ENCODE data around the gene FMO5.

The FMO5 gene

DNA sequence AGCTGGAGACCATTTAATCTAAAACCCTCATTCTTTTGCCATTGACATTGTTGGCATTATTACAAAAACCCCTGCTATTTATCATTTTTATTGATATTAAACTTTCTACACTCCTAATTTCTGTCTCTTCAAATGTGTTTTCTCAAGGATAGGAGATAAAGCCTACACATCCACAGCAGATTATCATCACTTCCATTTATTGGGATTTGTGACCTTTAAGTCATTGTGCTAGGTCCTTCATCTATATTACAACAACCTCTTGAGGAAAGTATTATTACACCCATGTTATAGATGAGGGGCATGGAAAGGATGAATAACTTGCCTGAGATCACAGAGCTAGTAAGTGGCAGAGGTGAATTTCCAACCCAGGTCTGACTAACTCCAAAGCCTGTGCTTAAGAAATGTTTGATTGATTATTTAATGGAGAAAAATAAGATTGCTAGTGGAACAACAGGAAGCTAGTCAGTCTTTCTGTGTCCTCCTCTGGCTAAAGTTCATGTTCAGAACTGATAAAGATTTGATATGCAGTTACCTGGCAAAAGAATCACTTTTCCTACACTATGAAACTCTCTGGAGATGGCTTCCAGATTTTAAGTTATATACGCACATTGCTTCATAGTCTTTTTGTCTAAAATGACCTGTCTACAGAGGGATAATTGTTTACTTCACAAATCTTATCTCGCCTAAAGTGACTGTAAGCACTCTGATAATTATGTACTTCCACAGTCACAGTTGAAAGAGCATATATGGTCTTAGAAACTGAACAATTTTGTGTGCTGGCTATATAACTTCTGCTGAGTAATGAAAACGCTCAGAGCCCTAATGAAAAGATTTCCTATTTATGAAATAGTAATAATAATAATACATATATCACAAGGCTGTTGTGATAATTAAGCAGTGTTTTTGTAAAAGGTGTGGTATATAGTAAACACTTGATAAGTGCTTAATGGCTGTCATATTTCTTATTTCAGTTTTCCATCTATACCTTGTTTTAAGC lies 15.0 kb downstream of the FMO5 start:
- TF ChIP-seq, protein P1, sequence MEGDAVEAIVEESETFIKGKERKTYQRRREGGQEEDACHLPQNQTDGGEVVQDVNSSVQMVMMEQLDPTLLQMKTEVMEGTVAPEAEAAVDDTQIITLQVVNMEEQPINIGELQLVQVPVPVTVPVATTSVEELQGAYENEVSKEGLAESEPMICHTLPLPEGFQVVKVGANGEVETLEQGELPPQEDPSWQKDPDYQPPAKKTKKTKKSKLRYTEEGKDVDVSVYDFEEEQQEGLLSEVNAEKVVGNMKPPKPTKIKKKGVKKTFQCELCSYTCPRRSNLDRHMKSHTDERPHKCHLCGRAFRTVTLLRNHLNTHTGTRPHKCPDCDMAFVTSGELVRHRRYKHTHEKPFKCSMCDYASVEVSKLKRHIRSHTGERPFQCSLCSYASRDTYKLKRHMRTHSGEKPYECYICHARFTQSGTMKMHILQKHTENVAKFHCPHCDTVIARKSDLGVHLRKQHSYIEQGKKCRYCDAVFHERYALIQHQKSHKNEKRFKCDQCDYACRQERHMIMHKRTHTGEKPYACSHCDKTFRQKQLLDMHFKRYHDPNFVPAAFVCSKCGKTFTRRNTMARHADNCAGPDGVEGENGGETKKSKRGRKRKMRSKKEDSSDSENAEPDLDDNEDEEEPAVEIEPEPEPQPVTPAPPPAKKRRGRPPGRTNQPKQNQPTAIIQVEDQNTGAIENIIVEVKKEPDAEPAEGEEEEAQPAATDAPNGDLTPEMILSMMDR (IDR thresholded peaks at IDR 0.05; ENCODE audit: low read depth, low read length): no peak
- Histone ChIP-seq H3K4me3 (ENCODE audit: low read depth, low read length) (no peak overlapping the region), H3K27me3 (no peaks in the 10 kb centered on the region; the same call in 1 of the 2 replicates), H3K36me3 (no peaks in the 10 kb centered on the region), H3K9me3 (no peaks in the 10 kb centered on the region), H3K4me1 (no peaks in the 10 kb centered on the region)
- no peak for DNase-seq

DNA sequence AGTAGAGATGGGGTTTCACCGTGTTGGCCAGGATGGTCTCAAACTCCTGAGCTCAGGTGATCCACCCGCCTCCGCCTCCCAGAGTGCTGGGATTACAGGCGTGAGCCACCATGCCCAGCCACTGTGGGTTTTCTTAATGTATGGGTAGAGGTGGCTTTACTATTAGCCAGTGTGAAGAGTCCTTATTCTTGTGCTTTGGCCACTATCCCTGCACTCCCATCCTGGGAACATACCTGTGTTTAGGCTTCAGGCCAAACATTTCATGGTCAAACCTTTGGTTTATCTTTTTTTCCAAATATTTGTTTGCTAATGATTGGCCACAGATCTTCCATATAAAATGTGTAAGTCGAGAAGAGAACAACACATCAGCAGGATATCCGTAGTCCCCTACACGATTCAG lies 16.5 kb downstream of the FMO5 start:
- DNase-seq: no peak
- TF ChIP-seq, protein P1 (IDR thresholded peaks at IDR 0.05; ENCODE audit: low read depth, low read length): no peak
- Histone ChIP-seq H3K4me3 (ENCODE audit: low read depth, low read length) (no peak overlapping the region), H3K4me1 (no peaks in the 10 kb centered on the region), H3K36me3 (no peaks in the 10 kb centered on the region), H3K9me3 (no peaks in the 10 kb centered on the region), H3K27me3 (no peaks in the 10 kb centered on the region)

DNA sequence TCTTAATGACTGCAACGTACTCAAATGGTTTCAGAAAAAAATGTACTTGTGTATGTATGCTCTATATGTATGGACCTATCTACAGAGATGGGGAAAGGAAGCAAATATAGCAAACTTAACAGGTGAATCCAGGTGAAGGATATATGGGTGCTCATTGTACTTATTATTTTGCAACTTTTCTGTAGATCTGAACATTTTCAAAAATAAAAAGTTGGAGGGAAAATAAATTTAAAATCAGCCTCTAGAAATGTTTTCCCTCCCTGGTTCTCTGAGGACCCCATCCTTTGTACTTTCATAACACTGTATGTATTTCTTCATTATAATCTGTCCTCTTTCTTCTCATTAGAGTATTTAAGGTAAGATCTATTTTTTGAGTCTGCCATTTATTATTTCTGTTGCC lies 17.9 kb downstream of the FMO5 start:
- no peaks in the 10 kb centered on the region for H3K36me3 ChIP-seq
- H3K4me3 ChIP-seq (ENCODE audit: low read depth, low read length): no peak overlapping the region
- TF ChIP-seq, protein P1 (IDR thresholded peaks at IDR 0.05; ENCODE audit: low read depth, low read length): no peak
- no peaks in the 10 kb centered on the region for H3K9me3 ChIP-seq
- no peaks in the 10 kb centered on the region for H3K27me3 ChIP-seq
- no peaks in the 10 kb centered on the region for H3K4me1 ChIP-seq
- DNase-seq: no peak

DNA sequence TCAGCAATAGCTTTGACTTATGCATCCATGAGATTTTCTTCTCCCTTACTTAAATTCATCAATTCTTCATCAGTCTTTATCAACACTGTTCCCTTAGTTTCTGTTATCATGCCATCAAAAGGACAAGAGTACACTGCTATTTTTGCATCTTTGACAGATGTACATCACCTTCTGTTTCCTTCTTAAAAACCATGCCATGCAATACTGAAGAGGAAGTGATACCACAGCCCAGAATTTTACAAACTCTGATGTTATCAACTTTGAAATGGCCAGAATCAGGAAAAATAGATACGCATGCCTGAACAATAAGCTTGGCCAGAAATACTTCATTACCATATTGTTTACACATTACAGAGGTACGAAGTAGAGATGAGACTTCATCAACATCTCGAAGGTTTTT lies 21.1 kb downstream of the FMO5 start:
- Histone ChIP-seq H3K4me1 (no peaks in the 10 kb centered on the region), H3K27me3 (peaks cover 8% of the 10 kb centered on the region), H3K9me3 (no peaks in the 10 kb centered on the region), H3K4me3 (ENCODE audit: low read depth, low read length) (no peak overlapping the region), H3K36me3 (no peaks in the 10 kb centered on the region)
- TF ChIP-seq, protein P1 (IDR thresholded peaks at IDR 0.05; ENCODE audit: low read depth, low read length): no peak
- no peak for DNase-seq

DNA sequence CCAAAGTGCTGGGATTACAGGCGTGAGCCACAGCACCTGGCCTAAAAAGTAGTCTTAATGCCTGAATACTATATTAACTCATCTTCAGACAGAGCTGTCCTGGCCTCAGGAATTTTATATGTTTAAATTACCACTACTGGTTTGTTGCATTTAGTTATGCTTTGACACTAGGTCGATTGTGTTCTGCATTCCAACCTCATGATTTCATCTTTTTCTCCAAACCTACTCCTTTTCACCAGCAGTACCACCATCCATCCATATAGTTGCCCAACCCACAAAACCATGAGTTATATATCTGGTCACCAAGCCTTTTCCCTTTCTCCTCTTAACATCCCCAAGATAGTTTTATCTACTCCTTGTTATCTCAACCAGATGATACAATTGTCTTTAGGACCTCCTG lies 22.6 kb downstream of the FMO5 start:
- no peak for DNase-seq
- no peaks in the 10 kb centered on the region for H3K4me1 ChIP-seq
- H3K4me3 ChIP-seq (ENCODE audit: low read depth, low read length): no peak overlapping the region
- peaks cover 10% of the 10 kb centered on the region for H3K27me3 ChIP-seq
- TF ChIP-seq, protein P1 (IDR thresholded peaks at IDR 0.05; ENCODE audit: low read depth, low read length): no peak
- H3K36me3 ChIP-seq: no peaks in the 10 kb centered on the region
- no peaks in the 10 kb centered on the region for H3K9me3 ChIP-seq

DNA sequence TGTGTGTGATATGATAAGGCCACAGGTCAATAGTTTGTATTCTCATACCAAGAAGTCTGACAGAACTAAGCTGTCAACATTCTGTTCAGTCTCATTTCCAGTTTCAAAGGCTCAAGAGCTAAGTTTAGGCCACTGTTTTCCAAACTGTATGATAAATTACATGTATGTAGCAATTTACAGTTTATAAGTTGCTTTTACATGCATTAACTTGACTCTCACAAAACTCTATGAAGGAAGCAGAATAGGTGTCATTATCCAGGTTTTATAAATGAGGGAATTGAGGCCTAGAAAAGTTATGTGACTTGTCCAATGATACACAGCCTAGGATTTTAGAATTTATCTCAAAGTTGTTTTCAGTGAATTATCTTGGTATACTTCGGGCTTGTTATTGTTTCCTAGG lies 23.4 kb downstream of the FMO5 start:
- Histone ChIP-seq H3K4me1 (no peaks in the 10 kb centered on the region), H3K9me3 (no peaks in the 10 kb centered on the region), H3K4me3 (ENCODE audit: low read depth, low read length) (no peak overlapping the region), H3K27me3 (peaks cover 10% of the 10 kb centered on the region), H3K36me3 (no peaks in the 10 kb centered on the region)
- TF ChIP-seq, protein P1 (IDR thresholded peaks at IDR 0.05; ENCODE audit: low read depth, low read length): no peak
- DNase-seq: no peak

All from BE2C (cell line).